GM21619 (cell line): ENCODE data around the gene CYLC2.

Source experiments
- ATAC-seq: cut with Tn5 transposase; IDR thresholded peaks from one replicate; pipeline ENCODE4 v1.9.1; 2021; ENCODE audit not compliant: unreplicated experiment

The CYLC2 gene

GRCh38 chr9:102995033-102995432, at the start of gene CYLC2:
Gene CYLC2, plus strand, starts transcription at chr9:102995333. Its CDS starts 48 bp downstream, at chr9:102995381.
- no peak for ATAC-seq

DNA sequence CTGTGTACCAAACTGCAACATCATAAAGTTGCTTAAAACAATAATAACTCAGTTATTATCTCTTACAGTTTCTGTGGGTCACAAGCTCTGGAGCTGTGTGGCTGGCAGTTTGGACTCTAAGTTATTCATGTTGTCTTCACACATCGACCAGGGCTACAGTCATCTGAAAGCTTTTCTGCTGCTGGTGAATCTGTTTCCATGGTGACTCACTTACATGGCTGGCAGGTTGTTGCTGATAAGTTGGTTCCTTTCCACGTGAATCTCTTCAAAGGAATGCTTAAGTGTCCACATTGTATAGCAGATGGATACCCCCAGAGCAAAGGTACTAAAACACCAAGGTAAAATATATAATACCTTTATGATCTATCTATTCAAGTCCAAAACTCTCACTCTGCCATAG, 44.8 kb upstream of the CYLC2 start:
- ATAC-seq: no peak

- no peak for ATAC-seq
Observed at GRCh38 chr9:102966999-102967398, 28.1 kb upstream of the CYLC2 start.

GRCh38 chr9:102967979-102968378, 27.2 kb upstream of the CYLC2 start:
- no peak for ATAC-seq

GRCh38 chr9:102972780-102973179, 22.4 kb upstream of the CYLC2 start:
- ATAC-seq: no peak

GRCh38 chr9:102974530-102974929, 20.6 kb upstream of the CYLC2 start:
- no peak for ATAC-seq

- ATAC-seq: no peak
Observed at GRCh38 chr9:102975251-102975650, 19.9 kb upstream of the CYLC2 start.

DNA sequence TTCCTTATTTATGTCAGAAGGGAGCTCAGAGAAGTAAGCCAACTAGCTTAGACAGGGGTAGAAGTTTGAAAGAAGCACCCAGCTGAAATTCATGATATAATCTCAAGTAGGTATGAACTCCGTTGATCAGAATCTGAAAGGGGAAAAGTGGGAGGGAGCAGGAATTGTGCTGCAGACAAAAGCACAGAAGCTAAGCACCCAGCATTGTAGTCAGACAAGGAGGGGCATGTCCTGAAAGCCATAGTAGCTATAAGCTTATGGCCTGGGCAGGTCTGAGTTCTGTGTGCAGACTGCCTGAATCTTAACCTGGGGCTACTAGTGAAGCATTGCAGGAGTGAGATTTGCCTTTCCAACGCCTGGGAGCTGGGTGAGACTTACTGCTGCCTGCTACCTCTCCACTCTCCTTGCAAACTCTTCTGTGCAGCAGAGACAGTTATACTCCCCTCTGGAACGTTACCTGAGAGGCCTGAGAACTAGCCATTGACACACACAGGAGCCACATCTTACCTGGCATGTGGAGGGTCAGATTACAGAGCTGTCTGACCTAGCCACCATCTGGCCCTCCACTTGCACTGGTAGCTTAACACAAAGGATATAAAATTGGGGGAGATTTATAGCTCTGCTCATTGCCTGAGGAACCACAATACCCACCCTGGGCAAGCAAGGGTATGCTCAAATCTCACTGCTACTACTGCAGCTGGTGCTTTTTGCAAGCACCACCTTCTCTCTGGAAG, 9.8 kb upstream of the CYLC2 start:
- no peak for ATAC-seq

DNA sequence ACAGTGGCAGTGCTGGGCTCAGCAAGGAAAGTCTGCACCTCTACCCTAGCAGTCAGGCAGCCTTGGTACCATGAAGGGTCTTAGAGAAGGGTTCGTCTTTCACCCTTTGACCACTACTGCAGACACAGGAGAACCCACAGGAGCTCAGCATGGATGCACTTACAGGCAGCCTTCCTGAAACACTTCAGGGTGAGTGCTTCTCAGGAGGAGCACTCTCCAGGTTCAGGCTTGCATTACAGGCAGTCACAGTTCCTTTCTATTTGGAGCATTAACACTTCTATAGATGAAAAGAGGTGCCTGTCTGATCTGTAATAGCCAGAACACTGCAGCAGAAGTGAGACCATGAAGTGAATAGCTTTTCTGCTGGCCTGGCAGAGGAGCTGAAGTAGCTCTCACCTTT, 8.7 kb upstream of the CYLC2 start:
- no peak for ATAC-seq

DNA sequence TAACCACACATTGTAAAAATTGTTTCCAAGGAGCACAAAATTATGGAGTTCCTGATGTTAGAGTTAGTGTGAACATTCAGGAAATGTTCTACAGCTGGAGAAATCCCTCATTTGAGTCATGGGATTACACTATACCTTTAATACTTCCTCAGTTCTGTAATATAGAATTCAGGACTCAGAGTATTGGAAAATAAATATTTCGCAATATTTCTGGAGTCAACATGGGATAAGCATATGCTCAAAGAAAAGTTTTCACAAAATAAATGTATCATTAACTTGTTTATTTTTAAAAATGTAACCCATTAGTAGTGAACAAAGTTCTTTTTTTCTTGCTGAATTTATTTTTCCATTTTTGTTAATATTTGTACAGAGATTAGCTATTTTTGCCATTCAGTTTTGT, 8.6 kb downstream of the CYLC2 start:
- ATAC-seq: no peak

DNA sequence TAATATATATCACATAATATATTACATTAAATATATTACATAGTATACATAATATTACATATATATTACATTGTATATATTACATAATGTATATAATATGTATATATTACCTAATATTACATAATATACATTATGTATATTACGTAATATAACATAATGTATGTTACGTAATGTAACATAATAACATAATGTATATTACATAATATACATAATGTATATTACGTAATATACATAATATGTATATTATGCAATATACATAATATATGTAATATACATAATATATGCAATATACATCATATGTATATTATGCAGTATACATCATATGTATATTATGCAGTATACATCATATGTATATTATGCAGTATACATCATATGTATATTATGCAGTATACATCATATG, 19.1 kb downstream of the CYLC2 start:
- no peak for ATAC-seq

- no peak for ATAC-seq
Observed at GRCh38 chr9:103025796-103026195, 30.7 kb downstream of the CYLC2 start.

DNA sequence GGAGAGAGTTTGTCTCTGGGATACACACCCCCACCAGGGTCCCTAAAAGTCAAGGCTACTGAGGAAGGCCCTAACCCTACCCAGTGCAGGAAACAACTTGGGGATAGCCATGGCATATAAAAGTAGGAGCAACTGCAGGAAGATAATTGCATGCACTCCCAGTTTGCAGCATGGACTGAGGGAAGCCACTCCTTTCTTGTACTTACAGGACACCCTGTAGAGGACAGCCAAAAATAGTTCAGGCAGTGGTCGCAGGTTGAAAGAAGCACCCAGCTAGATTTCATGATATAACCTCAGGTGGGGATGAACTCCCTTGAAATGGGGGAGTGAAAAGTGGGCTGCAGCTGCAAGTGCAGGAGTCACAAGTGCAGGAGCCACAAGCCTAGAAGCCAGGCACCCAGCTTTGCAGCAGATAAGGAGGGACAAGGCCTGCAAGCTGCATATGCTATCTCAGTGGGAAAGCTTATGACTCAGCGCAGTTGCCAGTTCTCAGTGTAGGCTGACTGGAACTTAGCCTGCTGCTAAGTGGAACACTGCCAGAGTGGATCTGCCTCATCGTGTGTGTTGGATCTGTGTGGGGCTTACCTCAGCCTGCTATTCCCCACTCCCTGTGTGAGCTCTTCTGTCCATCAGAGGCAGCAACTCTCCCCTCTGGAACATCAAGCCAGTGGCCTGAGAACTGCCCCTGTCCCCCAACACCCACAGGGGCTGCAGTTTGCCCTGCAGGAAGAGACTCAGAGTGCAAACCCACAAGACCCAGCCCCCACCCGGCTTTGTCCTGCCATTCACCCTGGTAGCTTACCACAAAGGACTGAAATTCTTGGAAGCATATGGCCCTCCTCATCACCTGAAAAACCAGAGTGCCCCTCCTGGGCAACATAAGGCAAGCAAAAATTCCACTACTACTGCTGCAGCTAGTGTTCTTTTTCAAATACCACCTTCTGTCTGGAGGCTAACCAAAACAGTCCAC, 42.7 kb downstream of the CYLC2 start:
- ATAC-seq: no peak

DNA sequence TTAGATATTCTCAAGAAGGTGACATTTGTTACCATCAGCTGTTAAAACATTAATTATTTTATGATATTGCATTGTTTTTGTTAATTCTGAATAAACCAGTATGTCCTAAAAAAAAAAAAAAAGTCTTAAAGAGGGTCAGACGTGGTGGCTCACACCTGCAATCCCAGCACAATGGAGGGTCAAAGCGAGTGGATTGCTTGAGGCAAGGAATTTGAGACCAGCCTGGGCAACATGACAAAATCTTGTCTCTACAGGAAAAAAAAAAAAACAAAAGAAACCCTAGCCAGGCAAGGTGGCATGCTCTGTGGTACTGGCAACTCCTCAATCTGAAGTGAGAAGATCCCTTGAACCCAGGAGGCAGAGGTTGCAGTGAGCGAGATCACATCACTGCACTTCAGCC, 46.8 kb downstream of the CYLC2 start:
- no peak for ATAC-seq
